Vagina (tissue), 2 donors: ENCODE measurements around the gene NIPBL.

Experiments used
- CTCF ChIP-seq, 3 experiments: fragments of 450-650 bp in 2 of 3; fragments of 200-600 bp in 1 of 3; sonication (generic) in 1 of 3; IDR thresholded peaks; one replicate each; pipeline ENCODE4 v1.5.1; 2017 to 2019; ENCODE audit warnings: antibody characterized with exemption in 3 of 3, mild to moderate bottlenecking in 2 of 3, moderate library complexity in 2 of 3
- POLR2A ChIP-seq, 2 donors: fragments of 450-650 bp; IDR thresholded peaks; one replicate each; pipeline ENCODE4 v1.6.1; 2017; ENCODE audit warnings: antibody characterized with exemption in 2 of 2, mild to moderate bottlenecking in 2 of 2, moderate library complexity in 2 of 2

- TF ChIP-seq CTCF (IDR thresholded peaks at IDR 0.05) (no peak), POLR2A (IDR thresholded peaks at IDR 0.05) (no peak)
Measured at GRCh38 chr5:37077146-37077545, 200.6 kb downstream of the NIPBL start.
